22Rv1 (cell line): ENCODE data around the gene FRK.

Source experiments
- CTCF ChIP-seq: fragments of 450-650 bp; IDR thresholded peaks from 2 replicates; pipeline ENCODE4 v1.5.1; 2017; ENCODE audit warnings: mild to moderate bottlenecking
- ZFX ChIP-seq: fragments of 450-650 bp; IDR thresholded peaks from 2 replicates; pipeline ENCODE4 v1.6.1; 2017; ENCODE audit warnings: antibody characterized with exemption, borderline replicate concordance

DNA sequence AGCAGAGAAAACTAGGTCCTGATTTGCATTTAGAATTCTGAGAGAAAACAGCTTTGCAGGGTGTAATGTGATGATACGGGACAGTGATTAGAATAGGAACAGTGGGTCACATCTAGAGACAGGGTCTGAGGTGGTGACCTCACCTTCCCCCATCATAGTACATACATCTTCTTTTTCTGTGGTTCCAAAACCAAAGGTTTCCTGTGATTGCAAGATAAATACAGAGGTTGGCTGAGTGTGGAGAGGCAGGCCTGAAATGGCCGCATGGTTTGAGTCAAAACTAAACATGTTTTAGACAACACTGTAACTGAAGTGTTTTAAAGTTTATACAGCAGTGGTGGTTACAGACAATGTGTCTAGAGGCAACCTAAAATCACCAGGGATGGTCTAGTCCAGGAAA, 29.6 kb upstream of the FRK start:
- TF ChIP-seq CTCF (no peak), ZFX (no peak)
